HepG2 (cell line): Measurements from ENCODE around the gene FRK.

ENCODE experiments used
- EED ChIP-seq: sonication (generic); formaldehyde crosslinking; IDR thresholded peaks from 2 replicates; pipeline ENCODE4 v1.5.0; 2020; ENCODE audit warnings: mild to moderate bottlenecking, missing genetic modification reagents
- TF ChIP-seq, protein P1 (sequence below): IDR thresholded peaks from 2 replicates; pipeline ENCODE4 v1.6.1; 2016; ENCODE audit warnings: missing biosample characterization, missing genetic modification reagents, low read depth

DNA sequence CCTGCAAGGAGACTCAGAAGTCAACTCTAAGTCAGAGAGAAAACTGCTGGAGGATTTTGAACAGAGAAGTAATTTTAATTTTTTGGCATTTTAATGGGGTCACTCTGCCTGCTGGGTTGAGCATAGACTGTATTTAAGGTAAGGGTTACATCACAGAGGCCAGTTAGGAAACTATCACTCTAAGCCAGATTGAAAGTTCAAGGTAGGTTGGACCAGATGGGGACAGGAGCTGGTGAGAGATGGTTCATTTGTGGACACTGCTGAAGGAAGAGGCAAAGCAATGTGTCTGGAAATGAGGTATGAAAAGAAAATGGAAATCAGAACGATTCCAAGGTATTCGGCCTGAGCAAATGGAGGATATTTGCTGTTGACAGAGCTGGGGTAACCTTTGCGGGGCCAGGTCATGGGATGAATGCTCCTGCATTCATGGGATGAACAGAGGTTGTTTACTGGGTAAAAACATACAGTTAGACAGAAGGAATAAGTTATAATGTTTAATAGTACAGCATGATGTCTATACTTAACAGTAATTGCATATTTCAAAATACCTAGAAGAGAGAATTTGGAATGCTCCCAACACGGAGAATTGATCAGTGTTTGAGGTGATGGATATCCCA lies 26.9 kb downstream of the FRK start:
- no peak for TF ChIP-seq EED (CRISPR knock-in tag)
- TF ChIP-seq, protein P1, sequence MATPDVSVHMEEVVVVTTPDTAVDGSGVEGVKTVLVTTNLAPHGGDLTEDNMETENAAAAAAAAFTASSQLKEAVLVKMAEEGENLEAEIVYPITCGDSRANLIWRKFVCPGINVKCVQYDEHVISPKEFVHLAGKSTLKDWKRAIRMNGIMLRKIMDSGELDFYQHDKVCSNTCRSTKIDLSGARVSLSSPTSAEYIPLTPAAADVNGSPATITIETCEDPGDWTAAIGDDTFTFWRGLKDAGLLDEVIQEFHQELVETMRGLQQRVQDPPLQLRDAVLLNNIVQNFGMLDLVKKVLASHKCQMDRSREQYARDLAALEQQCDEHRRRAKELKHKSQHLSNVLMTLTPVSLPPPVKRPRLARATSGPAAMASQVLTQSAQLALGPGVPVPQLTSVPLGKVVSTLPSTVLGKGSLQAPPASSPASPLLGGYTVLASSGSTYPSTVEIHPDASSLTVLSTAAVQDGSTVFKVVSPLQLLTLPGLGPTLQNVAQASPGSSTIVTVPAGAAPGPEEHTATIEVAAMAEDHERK, result no peak
